Activated naive CD8-positive, alpha-beta T cell treated with anti-CD3 and anti-CD28 coated beads, Interleukin-2, amount 50 U/mL, for 24 hours (primary cell): ENCODE measurements around the gene RAP1A.
A peak's percentile ranks its signal among the peaks of the same experiment; 100 is the strongest.

Experiments
- ATAC-seq: fragments of 150-1000 bp; cut with Tn5 transposase; one replicate; pipeline ENCODE4 v1.10.0; 2021
- DNase-seq: peaks from one replicate; pipeline ENCODE4 v3.0.0; 2021
- H3K27ac Mint-ChIP-seq: one replicate; pipeline ENCODE4 v1.8.0; 2021; ENCODE audit warnings: mild to moderate bottlenecking, mixed read lengths
- H3K27me3 Mint-ChIP-seq: one replicate; pipeline ENCODE4 v1.8.0; 2021; ENCODE audit warnings: mixed read lengths
- H3K36me3 Mint-ChIP-seq: one replicate; pipeline ENCODE4 v1.8.0; 2021; ENCODE audit warnings: low read depth, mixed read lengths
- H3K4me1 Mint-ChIP-seq: one replicate; pipeline ENCODE4 v1.8.0; 2021; ENCODE audit warnings: mixed read lengths
- H3K4me3 Mint-ChIP-seq: one replicate; pipeline ENCODE4 v1.8.0; 2021; ENCODE audit warnings: mild to moderate bottlenecking, moderate library complexity, mixed read lengths
- H3K9me3 Mint-ChIP-seq: one replicate; pipeline ENCODE4 v1.8.0; 2021; ENCODE audit warnings: mixed read lengths

The RAP1A gene

DNA sequence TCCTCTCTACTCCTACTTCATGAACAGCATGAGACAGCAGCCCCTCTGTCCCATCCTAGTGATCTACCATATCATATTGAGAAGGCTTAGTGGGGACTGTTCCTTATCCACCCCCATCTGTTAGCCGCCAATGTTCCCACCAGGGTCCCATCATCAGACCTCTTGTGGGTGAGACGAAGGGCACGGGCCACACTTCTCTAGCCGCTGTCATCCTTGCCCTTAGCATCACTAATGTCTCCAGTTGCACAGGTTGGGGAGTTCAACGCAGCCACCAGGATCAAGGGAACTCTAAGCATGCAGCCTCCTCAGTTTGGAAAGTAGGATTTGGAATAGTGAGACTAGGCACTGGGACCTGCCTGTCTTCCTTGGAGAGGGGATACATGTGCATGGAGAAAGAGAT lies 99.5 kb downstream of the RAP1A start:
- no peak for DNase-seq
- no peak overlapping the region for H3K4me3 Mint-ChIP-seq
- no peaks in the 10 kb centered on the region for H3K27me3 Mint-ChIP-seq
- ATAC-seq: no peak
- peaks cover 9% of the 10 kb centered on the region for H3K4me1 Mint-ChIP-seq
- H3K27ac Mint-ChIP-seq: no peak overlapping the region
- H3K9me3 Mint-ChIP-seq: no peaks in the 10 kb centered on the region
- peaks cover 11% of the 10 kb centered on the region for H3K36me3 Mint-ChIP-seq

DNA sequence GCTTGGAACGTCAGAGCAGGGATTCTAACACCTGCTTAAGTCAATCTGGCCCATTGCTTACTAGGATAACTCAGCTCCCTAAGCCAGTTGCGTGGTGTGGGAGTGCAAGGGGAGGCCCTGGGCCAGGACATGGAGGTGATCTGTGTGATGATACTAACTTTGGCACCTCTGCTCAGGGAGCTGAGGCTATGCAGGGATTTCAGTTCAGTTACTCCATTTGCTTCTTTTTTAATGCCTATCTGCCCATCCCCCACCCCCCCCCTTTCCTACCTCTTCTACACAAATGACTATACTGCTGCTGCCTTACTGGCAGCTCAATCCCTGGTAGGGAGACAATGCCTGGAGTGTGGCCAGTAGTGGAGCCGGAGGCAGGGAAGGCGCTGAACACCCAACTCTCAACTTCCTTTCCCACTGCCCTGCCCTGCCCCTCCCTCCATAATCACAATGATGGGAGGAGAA lies 100.1 kb downstream of the RAP1A start:
- peaks cover 11% of the 10 kb centered on the region for H3K36me3 Mint-ChIP-seq
- no peaks in the 10 kb centered on the region for H3K9me3 Mint-ChIP-seq
- DNase-seq: no peak
- no peaks in the 10 kb centered on the region for H3K27me3 Mint-ChIP-seq
- no peak for ATAC-seq
- H3K27ac Mint-ChIP-seq: no peak overlapping the region
- H3K4me1 Mint-ChIP-seq: peaks cover 5% of the 10 kb centered on the region
- no peak overlapping the region for H3K4me3 Mint-ChIP-seq

DNA sequence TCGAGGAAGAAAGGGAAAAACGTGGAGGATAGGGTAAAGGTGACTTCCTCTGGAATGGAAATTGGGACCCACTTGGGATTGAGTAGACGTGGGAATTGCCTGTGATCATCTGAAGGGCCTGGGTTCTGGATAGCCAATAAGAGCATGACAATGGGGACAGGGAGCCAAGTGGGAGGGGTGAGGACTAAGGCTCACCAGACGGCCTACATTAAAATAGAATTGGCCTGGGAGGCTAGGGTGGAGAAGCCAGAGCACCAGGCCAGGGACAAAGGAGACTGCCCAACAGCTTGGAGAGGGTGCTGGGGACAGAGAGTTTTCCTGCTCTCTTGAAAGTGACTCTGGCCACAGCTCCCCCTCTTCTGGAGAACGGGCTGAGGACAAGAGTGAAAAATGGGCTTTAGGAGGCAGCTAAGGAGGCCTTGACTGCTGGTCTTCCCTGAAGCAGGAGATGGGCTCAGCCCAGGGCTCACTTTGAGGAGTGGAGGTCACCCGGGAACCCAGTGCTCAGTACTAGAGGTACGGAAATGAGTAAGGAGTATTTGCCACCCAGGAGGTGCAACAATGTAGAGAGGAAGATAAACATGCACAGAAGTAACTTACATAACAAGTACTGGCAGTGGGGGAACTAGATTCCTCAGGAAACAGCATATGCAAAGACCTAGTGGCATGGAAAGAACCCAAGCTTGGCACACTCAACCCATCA lies 100.8 kb downstream of the RAP1A start:
- ATAC-seq (no peak), DNase-seq (no peak)
- Mint-ChIP-seq H3K36me3 (peaks cover 8% of the 10 kb centered on the region), H3K27ac (no peak overlapping the region), H3K4me1 (peaks cover 5% of the 10 kb centered on the region), H3K27me3 (no peaks in the 10 kb centered on the region), H3K4me3 (no peak overlapping the region), H3K9me3 (no peaks in the 10 kb centered on the region)

DNA sequence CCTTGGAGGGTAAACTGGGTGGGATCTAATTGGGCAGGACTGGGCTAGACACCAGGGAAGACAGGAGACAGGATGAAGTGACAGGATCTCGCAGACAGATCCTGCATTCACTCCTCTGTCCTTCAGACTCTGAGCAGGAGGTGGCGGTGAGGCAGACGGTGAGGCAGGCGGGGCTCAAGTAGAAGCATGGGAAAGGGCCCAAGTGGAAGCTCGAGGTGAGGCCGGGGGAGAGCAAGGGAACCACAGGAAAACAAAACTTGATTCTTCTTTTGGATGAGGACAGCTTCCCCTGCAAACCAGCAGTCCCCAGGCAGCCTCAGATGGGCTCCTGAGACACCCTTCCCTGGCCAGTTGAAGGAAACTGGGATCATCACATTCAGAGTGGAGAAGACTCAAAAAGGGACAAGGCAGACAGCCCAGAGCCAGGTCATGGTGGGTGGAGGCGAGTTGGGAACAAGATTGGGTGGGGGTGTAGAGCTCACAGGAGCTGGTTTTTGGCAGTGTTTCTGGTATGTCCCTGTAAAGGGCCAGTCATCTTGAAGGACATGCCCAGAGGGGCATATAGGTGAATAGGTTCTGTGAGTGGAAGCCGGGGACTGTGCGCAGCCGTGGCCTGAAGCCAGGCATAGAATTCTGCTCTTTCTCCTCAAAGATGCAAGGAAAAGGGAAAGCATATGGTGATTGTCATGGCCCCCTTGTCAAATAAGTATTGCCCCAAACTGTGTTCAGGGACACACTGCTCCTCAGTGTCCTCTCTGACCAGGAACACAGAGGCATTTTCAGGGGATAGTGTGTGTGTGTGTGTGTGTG lies 101.6 kb downstream of the RAP1A start:
- no peak for ATAC-seq
- H3K27ac Mint-ChIP-seq: peak overlapping the region; percentile 16
- DNase-seq: no peak

DNA sequence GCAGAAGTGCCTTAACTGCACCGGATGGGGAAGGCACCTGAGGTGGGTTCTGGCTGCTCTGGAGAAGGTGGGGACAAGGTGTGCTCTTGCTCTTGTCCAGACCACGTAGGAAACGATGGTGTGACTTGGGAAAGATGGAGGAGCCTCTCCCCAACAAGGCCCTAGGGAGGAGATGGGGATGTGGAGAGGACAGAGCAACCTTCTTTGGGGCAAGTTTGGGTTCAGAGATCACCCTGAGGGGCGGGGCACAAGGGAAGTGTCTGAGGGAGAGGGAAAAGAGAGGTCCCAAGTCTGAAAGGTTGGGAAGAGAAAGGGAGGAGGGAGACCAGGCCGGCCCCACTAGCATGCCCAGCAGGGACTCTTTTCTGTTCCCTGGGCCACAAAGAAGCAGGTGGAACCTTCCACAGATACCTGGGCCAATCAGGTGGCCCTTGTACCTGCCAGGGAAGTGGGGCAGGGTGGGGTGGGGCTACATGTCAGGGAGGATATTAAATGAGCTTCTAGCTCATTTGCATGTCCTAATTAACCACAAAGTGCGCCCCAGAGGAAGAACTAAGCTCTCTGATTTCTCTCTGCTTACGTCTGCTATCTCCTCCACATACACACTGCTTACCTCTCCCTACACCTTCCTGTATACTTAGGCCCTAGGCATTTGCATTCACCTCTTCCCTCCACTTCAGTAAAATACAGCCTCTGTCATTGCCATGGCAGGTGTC lies 103.7 kb downstream of the RAP1A start:
- H3K9me3 Mint-ChIP-seq: no peaks in the 10 kb centered on the region
- DNase-seq (no peak), ATAC-seq (no peak)
- H3K27me3 Mint-ChIP-seq: no peaks in the 10 kb centered on the region
- no peak overlapping the region for H3K4me3 Mint-ChIP-seq
- H3K27ac Mint-ChIP-seq: no peak overlapping the region
- H3K4me1 Mint-ChIP-seq: no peaks in the 10 kb centered on the region
- no peaks in the 10 kb centered on the region for H3K36me3 Mint-ChIP-seq

More for the DNA sequence above, 101.6 kb downstream of the RAP1A start:
- no peak overlapping the region for H3K4me3 Mint-ChIP-seq
- no peaks in the 10 kb centered on the region for H3K27me3 Mint-ChIP-seq
- no peaks in the 10 kb centered on the region for H3K9me3 Mint-ChIP-seq
- H3K4me1 Mint-ChIP-seq: peaks cover 5% of the 10 kb centered on the region
- peaks cover 8% of the 10 kb centered on the region for H3K36me3 Mint-ChIP-seq

DNA sequence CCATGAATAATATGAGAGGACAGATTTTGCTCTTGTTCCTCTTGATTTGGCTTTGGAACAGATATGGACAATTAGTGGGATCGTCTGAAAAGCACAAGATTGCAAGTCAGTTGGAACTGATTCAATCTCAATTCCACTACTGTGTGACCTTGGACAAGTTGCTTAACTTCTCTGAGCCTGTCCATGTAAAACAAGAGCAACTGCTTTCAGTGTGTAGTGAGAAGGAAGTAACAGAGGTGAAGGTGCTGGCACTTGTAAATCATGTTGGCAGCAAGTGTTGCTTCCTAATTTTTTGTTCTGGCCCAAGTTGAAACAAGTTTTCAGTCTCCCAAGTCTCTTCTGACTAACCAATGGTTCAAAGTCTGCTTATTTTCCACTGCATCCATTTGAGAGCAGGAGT lies 104.3 kb downstream of the RAP1A start:
- no peaks in the 10 kb centered on the region for H3K4me1 Mint-ChIP-seq
- ATAC-seq: no peak
- no peaks in the 10 kb centered on the region for H3K9me3 Mint-ChIP-seq
- no peak for DNase-seq
- H3K4me3 Mint-ChIP-seq: no peak overlapping the region
- no peaks in the 10 kb centered on the region for H3K27me3 Mint-ChIP-seq
- no peak overlapping the region for H3K27ac Mint-ChIP-seq
- no peaks in the 10 kb centered on the region for H3K36me3 Mint-ChIP-seq

DNA sequence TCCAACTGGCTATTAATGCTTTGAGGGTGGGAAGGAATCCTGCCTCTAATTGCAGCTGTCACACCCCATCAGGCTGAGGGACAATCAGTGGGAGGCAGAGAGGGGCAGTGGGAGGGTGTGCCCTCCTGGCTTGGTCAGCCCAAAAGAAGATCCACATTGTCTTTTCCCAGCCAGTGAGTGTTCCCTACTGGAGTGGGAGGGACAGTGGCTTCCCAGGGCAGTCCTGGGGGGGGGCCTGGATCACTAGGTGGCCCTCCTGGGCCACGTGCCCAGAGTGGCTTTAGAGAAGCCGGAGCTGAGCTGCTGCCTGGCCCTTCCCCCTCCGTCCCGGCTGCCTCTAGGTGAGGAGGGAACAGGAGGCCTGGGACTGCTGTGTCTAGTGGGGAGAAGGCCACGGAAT lies 105.6 kb downstream of the RAP1A start:
- no peaks in the 10 kb centered on the region for H3K36me3 Mint-ChIP-seq
- DNase-seq (no peak), ATAC-seq (no peak)
- H3K4me3 Mint-ChIP-seq: no peak overlapping the region
- H3K4me1 Mint-ChIP-seq: no peaks in the 10 kb centered on the region
- no peaks in the 10 kb centered on the region for H3K27me3 Mint-ChIP-seq
- no peaks in the 10 kb centered on the region for H3K9me3 Mint-ChIP-seq
- H3K27ac Mint-ChIP-seq: no peak overlapping the region

DNA sequence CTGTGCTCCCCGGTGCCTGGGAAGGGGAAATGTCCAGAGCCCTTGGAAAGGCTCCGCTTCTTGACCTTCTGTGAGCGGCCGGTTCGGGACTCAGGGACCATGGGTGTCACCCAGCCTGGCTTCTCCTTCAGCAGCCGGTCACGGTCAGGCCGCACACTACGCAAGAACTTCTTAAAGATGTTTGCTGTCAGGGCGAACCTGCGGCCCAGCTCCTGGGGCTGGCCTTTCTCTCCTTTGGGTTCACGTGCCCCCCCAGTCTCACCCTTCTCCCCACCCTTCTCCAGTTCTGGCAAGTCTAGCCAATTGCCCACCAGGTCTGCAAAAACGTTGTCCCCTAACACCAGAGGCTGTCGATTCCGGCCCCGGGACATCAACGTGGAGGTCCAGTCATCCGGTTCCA lies 107.5 kb downstream of the RAP1A start:
- Mint-ChIP-seq H3K36me3 (no peaks in the 10 kb centered on the region), H3K4me3 (no peak overlapping the region), H3K4me1 (no peaks in the 10 kb centered on the region), H3K9me3 (no peaks in the 10 kb centered on the region), H3K27ac (no peak overlapping the region), H3K27me3 (no peaks in the 10 kb centered on the region)
- no peak for DNase-seq
- no peak for ATAC-seq

DNA sequence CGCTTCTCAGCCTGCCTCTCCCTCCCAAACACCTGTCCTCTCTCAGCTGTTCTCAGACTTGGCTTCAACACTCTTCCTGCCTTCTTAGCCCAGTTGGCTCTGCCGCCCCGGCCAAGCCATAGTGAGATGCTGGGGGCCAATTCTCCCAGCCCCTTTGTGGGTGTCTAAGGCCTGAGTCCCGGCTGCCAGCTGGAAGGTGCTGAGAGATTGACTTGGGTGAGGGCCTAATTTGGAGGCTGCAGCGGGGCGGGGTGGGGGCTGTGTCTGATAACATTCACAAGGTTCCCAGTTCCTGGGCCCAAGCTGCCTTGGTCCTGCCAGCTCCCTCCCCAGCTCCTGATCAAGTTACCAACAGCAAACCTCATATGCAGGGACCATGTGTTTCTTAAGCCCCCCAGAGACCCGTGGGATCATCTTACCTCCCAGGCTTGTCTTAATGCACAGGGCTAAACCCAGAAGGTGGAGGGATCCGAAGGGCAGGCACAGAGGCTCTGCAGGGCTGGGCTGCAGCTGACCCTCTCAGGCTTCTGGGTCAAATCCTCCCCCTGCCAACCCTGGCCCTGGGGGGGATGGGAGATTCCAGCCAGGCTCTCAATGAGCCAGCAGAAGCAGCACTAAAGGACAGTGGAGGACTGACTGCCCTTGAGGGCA lies 109.8 kb downstream of the RAP1A start:
- H3K27me3 Mint-ChIP-seq: no peaks in the 10 kb centered on the region
- no peak overlapping the region for H3K4me3 Mint-ChIP-seq
- no peaks in the 10 kb centered on the region for H3K9me3 Mint-ChIP-seq
- H3K27ac Mint-ChIP-seq: no peak overlapping the region
- no peaks in the 10 kb centered on the region for H3K36me3 Mint-ChIP-seq
- ATAC-seq (no peak), DNase-seq (no peak)
- no peaks in the 10 kb centered on the region for H3K4me1 Mint-ChIP-seq

DNA sequence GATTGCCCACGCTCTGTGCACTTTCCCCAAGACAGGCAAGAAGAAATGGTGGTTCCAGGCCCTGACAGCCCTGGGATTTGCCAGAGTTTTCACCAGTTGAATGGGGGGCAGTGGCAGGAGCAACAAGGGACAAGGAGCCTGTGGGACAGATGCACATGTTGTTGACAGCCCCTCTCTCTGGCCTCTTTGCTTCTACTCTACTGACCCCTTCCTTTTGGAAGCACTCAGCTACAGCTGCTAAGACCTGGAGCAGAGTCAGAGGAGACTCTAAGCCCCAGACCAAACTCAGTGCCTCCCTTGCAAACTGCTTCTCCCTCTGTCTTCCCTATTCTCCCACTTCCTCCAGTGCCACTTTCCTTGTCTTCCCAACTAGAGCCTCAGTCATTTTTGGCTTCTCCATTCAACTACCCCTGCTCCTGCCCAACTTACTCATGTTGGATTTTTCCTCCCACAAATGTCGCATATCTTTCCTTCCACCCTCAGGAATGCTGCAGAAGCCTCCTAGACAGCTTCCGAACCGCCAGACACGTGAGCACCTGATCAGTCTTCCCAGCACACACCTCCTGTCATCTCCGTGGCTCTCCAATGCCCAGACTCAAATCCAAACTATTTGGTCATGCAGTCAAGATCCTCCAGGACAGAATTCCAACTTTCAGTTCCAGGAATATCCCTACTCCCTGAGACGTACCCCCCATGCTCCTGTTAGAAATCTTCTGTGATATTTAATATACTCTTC lies 110.5 kb downstream of the RAP1A start:
- no peaks in the 10 kb centered on the region for H3K27me3 Mint-ChIP-seq
- no peaks in the 10 kb centered on the region for H3K36me3 Mint-ChIP-seq
- no peaks in the 10 kb centered on the region for H3K9me3 Mint-ChIP-seq
- ATAC-seq (no peak), DNase-seq (no peak)
- H3K27ac Mint-ChIP-seq: no peak overlapping the region
- H3K4me3 Mint-ChIP-seq: no peak overlapping the region
- no peaks in the 10 kb centered on the region for H3K4me1 Mint-ChIP-seq

DNA sequence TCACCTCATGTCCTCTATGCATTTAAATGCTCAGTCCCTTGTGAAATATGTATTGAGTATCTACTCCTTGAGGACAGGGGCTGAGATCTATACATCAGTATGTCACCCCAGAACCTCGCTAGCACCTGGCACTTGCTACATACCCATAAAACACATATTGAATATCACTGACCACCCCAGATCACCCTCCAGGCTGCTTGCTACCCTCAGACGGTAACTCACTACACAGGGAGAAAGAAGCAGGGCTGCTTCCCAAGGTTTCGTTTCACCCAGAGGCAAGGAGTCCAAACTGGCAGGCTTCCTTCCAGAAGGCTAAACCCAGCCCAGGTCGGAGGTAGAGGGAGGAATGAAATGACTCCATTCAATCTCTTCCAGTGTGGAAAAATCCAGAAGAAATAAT lies 111.1 kb downstream of the RAP1A start:
- Mint-ChIP-seq H3K4me1 (no peaks in the 10 kb centered on the region), H3K9me3 (no peaks in the 10 kb centered on the region), H3K36me3 (no peaks in the 10 kb centered on the region), H3K4me3 (no peak overlapping the region), H3K27me3 (no peaks in the 10 kb centered on the region), H3K27ac (no peak overlapping the region)
- ATAC-seq (no peak), DNase-seq (no peak)

DNA sequence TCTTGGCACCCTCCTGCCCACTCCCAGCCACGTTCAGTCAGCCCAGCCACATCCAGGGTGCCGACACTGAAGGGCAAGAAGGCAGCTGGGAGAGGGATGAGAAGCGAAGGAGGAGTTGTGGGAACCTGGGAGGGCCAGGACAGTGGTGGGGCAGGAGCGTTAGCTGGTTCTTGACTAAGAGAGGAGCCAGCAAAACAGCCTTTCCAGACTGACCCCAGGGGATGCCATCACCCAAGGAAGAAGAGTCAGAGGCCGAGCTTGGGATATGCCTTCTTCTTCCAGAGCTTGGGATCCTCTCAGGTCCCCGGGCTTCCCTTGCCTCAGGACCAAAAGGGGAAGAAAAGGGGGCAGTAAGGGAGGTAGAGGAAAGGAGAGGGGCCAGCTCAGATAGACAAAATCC lies 112.4 kb downstream of the RAP1A start:
- no peaks in the 10 kb centered on the region for H3K9me3 Mint-ChIP-seq
- DNase-seq (no peak), ATAC-seq (no peak)
- H3K36me3 Mint-ChIP-seq: no peaks in the 10 kb centered on the region
- no peaks in the 10 kb centered on the region for H3K4me1 Mint-ChIP-seq
- no peak overlapping the region for H3K4me3 Mint-ChIP-seq
- H3K27me3 Mint-ChIP-seq: peaks cover 1% of the 10 kb centered on the region
- H3K27ac Mint-ChIP-seq: no peak overlapping the region

DNA sequence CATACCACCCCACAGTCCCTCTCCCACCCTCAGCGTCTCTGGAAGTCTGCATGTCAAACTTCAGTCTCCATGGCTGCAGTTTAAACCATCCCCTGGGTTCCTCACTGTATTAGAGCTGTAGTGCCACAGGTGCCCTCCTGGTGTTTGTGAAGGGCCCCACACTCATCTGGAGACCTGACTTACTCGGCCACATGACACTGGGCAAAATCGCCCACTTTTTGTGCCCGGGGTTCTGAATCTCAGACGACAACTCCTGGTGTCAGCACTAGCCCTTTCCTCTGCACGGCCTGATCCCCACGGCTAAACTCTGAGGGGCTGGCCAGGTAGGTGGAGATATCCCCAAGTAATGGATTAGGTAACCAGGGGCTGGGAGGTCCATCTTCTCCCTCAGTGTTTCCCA lies 113.1 kb downstream of the RAP1A start:
- Mint-ChIP-seq H3K9me3 (no peaks in the 10 kb centered on the region), H3K27ac (no peak overlapping the region), H3K36me3 (no peaks in the 10 kb centered on the region), H3K4me3 (no peak overlapping the region), H3K4me1 (peaks cover 4% of the 10 kb centered on the region), H3K27me3 (peaks cover 8% of the 10 kb centered on the region)
- DNase-seq (no peak), ATAC-seq (no peak)
